GM12892 (cell line): ENCODE results near the gene C12orf57.

ENCODE experiments used
- DNase-seq: peaks from one replicate; pipeline ENCODE4 v3.0.0; 2011; ENCODE audit not compliant: insufficient read length
- FAIRE-seq: peaks from 2 replicates; lab custom pipeline; 2011; peaks lifted over from hg19 to GRCh38; lab: Jason Lieb, UNC
- POLR2A ChIP-seq: IDR thresholded peaks from 2 replicates; pipeline ENCODE4 v1.6.1; 2011; ENCODE audit warnings: low read depth, low read length, control low read depth
- POLR2AphosphoS5 ChIP-seq: IDR thresholded peaks from 2 replicates; pipeline ENCODE4 v1.6.1; 2011; ENCODE audit warnings: low read depth, low read length, control low read depth
- TAF1 ChIP-seq: IDR thresholded peaks from 2 replicates; pipeline ENCODE4 v1.6.1; 2011; ENCODE audit warnings: low read depth, mild to moderate bottlenecking, control low read depth, low read length, borderline replicate concordance

The C12orf57 gene

GRCh38 chr12:6921996-6922946 is 21.6 kb upstream of the C12orf57 start:
- TF ChIP-seq POLR2A (no peak), POLR2AphosphoS5 (no peak), TAF1 (no peak)
- FAIRE-seq (peak; percentile 9), DNase-seq (no peak)

GRCh38 chr12:6923003-6923732 is 20.7 kb upstream of the C12orf57 start:
- peak; percentile 21 for FAIRE-seq
- TF ChIP-seq TAF1 (no peak), POLR2AphosphoS5 (no peak), POLR2A (no peak)
- no peak for DNase-seq

GRCh38 chr12:6923851-6924250 is 20.0 kb upstream of the C12orf57 start:
- no peak for FAIRE-seq
- no peak for DNase-seq
- TF ChIP-seq POLR2AphosphoS5 (no peak), TAF1 (no peak), POLR2A (no peak)

GRCh38 chr12:6925239-6925539 is 18.6 kb upstream of the C12orf57 start:
- DNase-seq (no peak), FAIRE-seq (no peak)
- no peak for TF ChIP-seq POLR2AphosphoS5
- no peak for TF ChIP-seq POLR2A
- TF ChIP-seq TAF1 = no peak

- no peak for DNase-seq
- TF ChIP-seq POLR2A = no peak
- no peak for TF ChIP-seq TAF1
- TF ChIP-seq POLR2AphosphoS5 = no peak
- no peak for FAIRE-seq
Observed at GRCh38 chr12:6925540-6926279, 18.1 kb upstream of the C12orf57 start.

GRCh38 chr12:6927379-6928021 is 16.3 kb upstream of the C12orf57 start, which contains the start of gene ATN1:
Gene ATN1 (plus strand): TSS chr12:6927959. CDS start chr12:6934002, 6,043 bp downstream.
- FAIRE-seq = no peak
- no peak for TF ChIP-seq TAF1
- 0 out of 2 replicates have a peak, but pooled peaks have one; percentile 26 for TF ChIP-seq POLR2AphosphoS5
- TF ChIP-seq POLR2A = peak; percentile 41; the same call in 1 of the 2 replicates
- DNase-seq = peak; percentile 73

GRCh38 chr12:6928022-6928702 is 15.7 kb upstream of the C12orf57 start:
- no peak for TF ChIP-seq POLR2A
- no peak for TF ChIP-seq TAF1
- no peak for TF ChIP-seq POLR2AphosphoS5
- FAIRE-seq (no peak), DNase-seq (peak; percentile 56)

- no peak for DNase-seq
- TF ChIP-seq TAF1 (no peak), POLR2A (no peak), POLR2AphosphoS5 (no peak)
- FAIRE-seq = no peak
Observed at GRCh38 chr12:6928703-6929407, 15.0 kb upstream of the C12orf57 start.

- DNase-seq = no peak
- TF ChIP-seq TAF1 (no peak), POLR2A (no peak), POLR2AphosphoS5 (no peak)
- FAIRE-seq = no peak
Observed at GRCh38 chr12:6929466-6930452, 14.1 kb upstream of the C12orf57 start.
